Fibroblast of pulmonary artery (primary cell): ENCODE measurements around the gene SLC22A23.

Experiments
- DNase-seq: peaks from one replicate; pipeline ENCODE4 v3.0.0-alpha.2; 2010; ENCODE audit warnings: low read depth
- H3K4me3 ChIP-seq: replicated peaks from 2 replicates; pipeline ENCODE4 v1.5.1; 2011; ENCODE audit warnings: low read depth, mild to moderate bottlenecking, control low read depth, low read length, moderate library complexity
- TF ChIP-seq, protein P1 (sequence below): IDR thresholded peaks from 2 replicates; pipeline ENCODE4 v1.5.1; 2011; ENCODE audit warnings: mild to moderate bottlenecking, control low read depth, low read length, inconsistent platforms; ENCODE audit errors: missing control alignments

SLC22A23 gene

DNA sequence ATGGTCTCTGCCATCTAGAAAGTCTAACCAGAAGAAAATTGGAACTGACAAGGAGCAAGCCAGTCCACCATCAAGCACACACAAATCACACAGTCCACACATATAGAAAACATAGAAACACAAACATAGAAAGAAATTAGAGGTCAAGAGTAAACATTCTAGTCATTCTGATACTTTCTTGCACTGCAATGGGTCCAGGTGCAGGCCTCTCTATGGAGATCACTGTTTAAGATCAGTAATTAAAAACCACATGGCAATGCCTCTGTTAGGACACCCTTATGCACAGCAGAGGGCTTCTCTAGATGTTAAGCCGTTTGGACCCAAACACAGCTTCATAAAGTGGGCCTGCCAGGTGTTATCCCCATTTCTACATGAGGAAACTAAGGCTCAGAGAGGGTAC is 42.8 kb upstream of the SLC22A23 start:
- H3K4me3 ChIP-seq: no peak overlapping the region
- DNase-seq: no peak
- TF ChIP-seq, protein P1, sequence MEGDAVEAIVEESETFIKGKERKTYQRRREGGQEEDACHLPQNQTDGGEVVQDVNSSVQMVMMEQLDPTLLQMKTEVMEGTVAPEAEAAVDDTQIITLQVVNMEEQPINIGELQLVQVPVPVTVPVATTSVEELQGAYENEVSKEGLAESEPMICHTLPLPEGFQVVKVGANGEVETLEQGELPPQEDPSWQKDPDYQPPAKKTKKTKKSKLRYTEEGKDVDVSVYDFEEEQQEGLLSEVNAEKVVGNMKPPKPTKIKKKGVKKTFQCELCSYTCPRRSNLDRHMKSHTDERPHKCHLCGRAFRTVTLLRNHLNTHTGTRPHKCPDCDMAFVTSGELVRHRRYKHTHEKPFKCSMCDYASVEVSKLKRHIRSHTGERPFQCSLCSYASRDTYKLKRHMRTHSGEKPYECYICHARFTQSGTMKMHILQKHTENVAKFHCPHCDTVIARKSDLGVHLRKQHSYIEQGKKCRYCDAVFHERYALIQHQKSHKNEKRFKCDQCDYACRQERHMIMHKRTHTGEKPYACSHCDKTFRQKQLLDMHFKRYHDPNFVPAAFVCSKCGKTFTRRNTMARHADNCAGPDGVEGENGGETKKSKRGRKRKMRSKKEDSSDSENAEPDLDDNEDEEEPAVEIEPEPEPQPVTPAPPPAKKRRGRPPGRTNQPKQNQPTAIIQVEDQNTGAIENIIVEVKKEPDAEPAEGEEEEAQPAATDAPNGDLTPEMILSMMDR: no peak

DNA sequence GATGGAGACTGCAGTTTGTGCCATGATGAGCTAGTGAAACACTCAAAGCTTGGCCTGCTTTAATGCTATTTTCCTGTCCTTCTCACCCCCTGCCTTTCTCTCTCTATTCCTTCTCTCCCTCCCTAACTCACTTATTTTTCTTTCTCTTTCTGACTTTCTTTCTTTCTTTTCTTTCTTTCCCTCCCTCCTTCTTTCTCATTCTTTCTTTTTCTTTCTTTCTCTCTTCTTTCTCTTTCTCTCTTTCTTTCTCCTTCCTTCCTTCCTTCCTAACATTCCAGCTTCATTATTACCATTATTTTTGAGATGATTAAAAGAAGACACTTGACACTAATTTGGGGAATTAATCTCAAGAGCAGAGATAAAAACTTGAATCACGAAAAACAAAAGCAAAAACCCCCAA is 39.5 kb upstream of the SLC22A23 start:
- TF ChIP-seq, protein P1: no peak
- DNase-seq: no peak
- H3K4me3 ChIP-seq: no peak overlapping the region

DNA sequence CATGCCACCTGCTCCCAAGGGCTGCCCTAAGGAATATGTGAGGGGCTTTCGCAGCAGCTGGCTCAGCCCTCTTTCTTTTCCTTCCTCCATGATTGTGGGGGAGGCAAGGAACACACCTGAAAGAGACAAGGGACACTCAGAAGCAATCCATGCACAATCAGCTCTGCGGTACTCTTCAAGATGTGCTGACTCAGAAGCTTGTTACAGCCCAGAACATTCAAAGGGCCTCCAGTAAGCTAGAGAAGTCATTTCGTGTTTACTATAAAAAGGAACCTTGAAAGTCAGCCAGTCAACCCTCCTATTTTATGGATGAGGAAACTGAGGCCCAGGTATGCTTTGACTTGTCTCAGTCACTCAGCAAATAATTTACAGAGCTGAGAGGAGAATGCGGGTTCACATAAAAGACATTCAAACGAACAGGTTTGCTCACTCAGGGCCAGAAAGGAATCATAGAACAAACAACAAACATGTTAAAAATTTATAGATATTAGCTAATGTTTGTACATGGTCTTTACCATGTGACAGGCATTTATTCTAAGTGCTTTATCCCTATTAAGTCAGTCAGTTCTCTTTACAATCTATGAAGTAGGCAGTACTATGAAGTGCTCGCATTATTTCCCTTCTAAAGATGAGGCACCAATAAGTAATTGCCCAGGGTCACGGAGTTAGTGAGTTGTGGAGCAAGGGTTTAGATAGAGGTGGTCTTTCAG is 37.7 kb upstream of the SLC22A23 start:
- no peak for DNase-seq
- TF ChIP-seq, protein P1: no peak
- no peak overlapping the region for H3K4me3 ChIP-seq

DNA sequence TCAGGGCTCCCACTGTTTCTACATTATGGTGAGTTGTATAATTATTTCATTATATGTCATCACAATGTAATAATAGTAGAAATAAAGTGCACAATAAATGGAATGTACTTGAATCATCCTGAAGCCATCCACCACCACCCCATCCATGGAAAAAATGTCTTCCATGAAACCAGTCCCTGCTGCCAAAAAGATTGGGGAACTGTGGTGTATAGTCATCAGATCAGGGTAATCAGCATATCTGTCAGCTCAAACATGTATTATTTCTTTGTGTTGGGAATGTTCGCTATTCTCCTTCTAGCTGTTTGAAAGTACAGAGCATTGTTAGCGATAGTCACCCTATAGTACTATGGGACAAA is 33.8 kb upstream of the SLC22A23 start:
- no peak overlapping the region for H3K4me3 ChIP-seq
- no peak for DNase-seq
- TF ChIP-seq, protein P1: no peak

DNA sequence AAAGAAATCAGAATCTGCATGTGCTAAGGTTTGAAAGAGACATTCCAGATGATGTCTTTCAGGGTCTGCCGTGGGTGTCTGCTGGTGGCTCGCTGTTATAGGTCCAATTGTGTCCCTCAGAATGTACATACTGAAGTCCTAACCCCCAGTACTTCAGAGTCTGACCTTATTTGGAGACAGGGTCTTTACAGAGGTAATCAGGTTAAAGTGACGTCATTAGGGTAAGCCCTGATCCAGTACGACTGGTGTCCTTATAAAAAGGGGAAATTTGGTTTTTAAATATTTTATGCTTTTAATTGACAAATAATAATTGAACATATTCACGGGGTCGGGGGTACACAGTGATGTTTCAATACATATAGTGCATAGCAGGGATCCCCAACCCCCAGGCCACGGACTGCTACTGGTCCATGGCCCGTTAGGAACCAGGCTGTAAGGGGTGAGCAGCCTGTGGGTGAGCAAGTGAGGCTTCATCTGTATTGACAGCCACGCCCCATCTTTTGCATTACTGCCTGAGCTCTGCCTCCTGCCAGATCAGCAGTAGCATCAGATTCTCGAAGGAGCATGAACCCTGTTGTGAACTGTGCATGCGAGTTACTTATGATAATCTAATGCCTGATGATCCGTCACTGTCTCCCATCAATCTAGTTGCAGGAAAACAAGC is 33.2 kb upstream of the SLC22A23 start:
- H3K4me3 ChIP-seq: no peak overlapping the region

DNA sequence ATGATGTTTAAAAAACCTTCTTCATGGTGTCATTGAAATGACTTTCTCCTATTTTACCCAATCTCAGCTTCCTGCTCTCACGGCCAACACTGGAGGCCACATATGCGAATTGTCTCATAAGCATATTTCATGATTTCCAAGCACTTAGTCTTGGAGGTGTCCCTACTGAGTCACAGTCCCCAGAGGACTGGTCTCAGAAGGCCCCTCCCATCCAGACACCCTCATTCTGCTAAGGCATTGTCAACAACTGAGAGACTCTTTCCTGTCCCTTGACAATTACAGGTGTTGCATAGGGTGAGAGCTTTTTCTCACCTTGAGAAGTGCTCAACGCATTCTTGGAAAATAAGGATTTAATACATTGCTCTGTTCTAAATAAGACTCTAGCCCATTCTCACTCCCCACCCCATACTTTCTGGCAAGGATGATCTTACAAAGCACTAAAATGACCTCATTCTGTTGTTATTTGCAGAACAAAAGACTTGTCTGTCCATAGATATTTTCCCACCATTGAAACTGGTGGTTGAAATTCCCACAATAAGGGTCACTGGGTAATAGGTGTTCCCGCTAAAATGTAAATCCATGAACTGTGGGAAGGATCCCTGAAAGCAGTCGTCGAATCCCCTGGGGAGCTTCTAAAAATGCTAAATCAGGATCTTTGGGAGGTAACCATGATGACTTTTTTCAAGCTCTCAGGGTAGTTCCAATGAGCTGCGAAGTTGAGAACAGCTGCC is 32.3 kb upstream of the SLC22A23 start:
- peak; percentile 85 for DNase-seq
- H3K4me3 ChIP-seq: no peak overlapping the region
- TF ChIP-seq, protein P1: no peak

More for the DNA sequence above, 33.2 kb upstream of the SLC22A23 start:
- TF ChIP-seq, protein P1: no peak
- no peak for DNase-seq
